Adrenal gland (tissue), 5 donors: Measurements from ENCODE around the gene PBX3.

Experiments used
- POLR2A ChIP-seq, 2 donors: fragments of 450-650 bp; IDR thresholded peaks; one replicate each; pipeline ENCODE4 v1.6.1; 2017; ENCODE audit warnings: antibody characterized with exemption in 2 of 2, mild to moderate bottlenecking in 2 of 2, moderate library complexity in 1 of 2
- TF ChIP-seq, protein P1 (sequence below), 6 experiments: fragments of 450-650 bp in 4 of 6; fragments of 200-600 bp in 2 of 6; sonication (generic) in 1 of 6; IDR thresholded peaks; 1 replicate in 5 of 6; 2 replicates in 1 of 6; pipeline versions ENCODE4 v1.5.1 to v1.8.0; 2016 to 2021; ENCODE audit warnings: antibody characterized with exemption in 6 of 6, mild to moderate bottlenecking in 2 of 6, moderate library complexity in 1 of 6
- donor health status: DM: no; HTN: no; CAD: no.

DNA sequence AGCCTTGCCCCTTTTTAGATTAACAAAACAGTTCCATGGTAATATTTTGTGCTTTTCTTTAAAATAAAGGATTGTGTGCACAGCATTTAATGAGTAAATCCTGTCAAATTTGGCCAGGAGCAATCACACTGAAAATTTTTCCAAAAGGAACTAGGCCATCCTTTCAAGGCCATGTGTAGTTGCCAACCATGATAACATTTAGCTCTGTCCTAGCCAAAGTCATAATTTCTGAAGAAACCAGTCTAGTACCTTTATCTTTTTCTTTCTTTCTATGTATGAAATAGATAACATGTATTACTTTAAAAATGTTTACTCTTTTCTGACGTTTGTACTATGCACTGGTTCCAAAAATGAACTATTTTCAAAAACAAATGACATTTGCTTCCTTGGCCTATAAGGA is 143.7 kb downstream of the PBX3 start:
- TF ChIP-seq, protein P1, sequence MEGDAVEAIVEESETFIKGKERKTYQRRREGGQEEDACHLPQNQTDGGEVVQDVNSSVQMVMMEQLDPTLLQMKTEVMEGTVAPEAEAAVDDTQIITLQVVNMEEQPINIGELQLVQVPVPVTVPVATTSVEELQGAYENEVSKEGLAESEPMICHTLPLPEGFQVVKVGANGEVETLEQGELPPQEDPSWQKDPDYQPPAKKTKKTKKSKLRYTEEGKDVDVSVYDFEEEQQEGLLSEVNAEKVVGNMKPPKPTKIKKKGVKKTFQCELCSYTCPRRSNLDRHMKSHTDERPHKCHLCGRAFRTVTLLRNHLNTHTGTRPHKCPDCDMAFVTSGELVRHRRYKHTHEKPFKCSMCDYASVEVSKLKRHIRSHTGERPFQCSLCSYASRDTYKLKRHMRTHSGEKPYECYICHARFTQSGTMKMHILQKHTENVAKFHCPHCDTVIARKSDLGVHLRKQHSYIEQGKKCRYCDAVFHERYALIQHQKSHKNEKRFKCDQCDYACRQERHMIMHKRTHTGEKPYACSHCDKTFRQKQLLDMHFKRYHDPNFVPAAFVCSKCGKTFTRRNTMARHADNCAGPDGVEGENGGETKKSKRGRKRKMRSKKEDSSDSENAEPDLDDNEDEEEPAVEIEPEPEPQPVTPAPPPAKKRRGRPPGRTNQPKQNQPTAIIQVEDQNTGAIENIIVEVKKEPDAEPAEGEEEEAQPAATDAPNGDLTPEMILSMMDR (IDR thresholded peaks at IDR 0.05) = no peak
- no peak for TF ChIP-seq POLR2A (IDR thresholded peaks at IDR 0.05)
